ENCODE measurements around the gene CASQ2. TPM values are rescaled to one million over a fixed set of nuclear protein-coding genes. Genes with fewer than 3 reads are reported as not detected.

The CASQ2 gene
- total RNA-seq, 1 experiment from 2014 or later, result not detected

DNA sequence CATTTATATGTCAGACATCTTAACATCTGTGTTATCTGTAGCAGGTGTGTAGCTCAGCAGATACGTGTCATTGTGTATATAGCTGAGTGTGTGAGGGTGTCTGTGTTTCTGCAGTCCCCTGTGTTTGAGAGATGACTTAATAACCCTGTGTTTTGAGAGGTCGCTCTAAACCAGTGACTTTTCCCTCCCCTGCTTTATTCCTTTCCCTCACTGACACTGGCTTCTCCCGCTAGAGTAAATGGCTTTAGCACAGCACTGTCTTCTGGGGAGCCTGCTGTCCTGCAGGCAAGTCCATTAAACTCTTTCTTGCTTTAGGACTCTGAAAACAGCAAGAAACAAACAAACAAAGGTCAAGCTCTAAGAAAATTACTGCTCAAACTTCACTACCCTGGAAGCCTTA lies 73.7 kb downstream of the CASQ2 start:
- DNase-seq (ENCODE audit: low read depth), result no peak

DNA sequence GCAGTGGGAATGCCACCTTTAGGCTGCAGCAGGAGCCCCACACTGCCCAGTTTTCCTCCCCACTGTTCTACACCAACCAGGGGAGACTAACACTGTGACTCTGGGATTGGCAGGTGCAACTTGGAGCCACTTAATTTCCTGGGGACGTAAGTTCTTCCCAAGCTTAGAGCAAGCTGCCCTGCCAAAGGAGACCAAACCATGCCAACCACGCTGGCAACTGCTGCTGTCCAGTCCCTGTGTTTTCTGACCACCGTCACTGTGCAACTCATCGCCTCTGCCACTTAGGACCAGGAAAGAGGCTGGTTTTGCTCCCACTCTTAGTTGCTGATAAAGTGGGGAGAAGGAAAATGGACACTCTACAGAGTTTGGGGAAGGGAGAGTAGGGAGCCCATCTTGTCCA lies 76.3 kb downstream of the CASQ2 start:
- DNase-seq (ENCODE audit: low read depth), result no peak

DNA sequence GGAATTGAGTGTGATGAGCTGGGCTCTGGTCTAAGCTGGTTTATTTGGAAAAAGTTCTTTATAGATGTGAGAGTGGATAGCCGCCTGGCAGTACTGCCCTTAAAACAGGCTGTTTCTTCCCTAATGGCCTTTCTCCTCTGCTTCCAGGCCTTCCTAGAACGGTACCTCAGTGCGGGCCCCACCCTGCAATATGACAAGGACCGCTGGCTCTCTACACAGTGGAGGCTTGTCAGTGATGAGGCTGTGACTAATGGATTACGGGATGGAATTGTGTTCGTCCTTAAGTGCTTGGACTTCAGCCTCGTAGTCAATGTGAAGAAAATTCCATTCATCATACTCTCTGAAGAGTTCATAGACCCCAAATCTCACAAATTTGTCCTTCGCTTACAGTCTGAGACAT lies 77.5 kb downstream of the CASQ2 start:
- no peak for DNase-seq (ENCODE audit: low read depth)

DNA sequence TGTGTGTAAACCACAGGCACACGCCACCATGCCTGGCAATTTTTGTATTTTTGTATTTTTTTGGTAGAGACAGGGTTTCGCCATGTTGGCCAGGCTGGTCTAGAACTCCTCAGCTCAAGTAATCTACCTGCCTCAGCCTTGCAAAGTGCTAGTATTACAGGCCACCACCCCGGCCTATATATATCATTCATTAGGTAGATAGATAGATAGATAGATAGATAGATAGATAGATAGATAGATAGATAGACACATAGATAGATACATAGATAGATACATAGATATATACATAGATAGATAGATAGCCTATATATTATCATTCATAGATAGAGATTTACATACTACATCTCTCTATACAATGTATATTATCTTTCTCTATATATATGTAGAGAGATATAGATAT lies 80.8 kb downstream of the CASQ2 start:
- no peak for DNase-seq (ENCODE audit: low read depth)

DNA sequence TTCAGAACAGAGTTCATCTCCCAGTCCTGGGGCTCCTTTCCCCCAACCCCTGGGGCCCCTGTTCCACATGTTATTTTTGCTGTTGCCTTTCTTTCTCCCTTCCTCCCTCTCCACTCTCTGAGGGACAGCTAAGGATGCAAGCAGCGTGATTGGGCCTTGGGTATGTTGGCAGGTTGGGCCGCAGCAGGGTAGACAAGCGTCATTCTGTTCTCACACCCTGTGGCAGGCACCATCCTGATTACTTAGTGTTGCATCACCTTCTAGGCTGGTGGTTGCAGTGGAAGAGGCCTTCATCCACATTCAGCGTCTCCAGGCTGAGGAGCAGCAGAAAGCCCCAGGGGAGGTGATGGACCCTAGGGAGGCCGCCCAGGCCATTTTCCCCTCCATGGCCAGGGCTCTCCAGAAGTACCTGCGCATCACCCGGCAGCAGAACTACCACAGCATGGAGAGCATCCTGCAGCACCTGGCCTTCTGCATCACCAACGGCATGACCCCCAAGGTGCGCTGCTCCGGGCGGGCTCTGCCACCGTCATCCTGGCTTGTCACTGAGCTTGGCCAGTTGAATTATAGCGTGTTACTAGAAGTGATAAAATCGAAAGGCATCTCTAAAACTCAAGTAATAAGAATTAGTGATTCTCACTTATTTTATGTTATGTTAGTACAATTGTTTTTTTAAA lies 83.3 kb downstream of the CASQ2 start:
- no peak for DNase-seq (ENCODE audit: low read depth)

DNA sequence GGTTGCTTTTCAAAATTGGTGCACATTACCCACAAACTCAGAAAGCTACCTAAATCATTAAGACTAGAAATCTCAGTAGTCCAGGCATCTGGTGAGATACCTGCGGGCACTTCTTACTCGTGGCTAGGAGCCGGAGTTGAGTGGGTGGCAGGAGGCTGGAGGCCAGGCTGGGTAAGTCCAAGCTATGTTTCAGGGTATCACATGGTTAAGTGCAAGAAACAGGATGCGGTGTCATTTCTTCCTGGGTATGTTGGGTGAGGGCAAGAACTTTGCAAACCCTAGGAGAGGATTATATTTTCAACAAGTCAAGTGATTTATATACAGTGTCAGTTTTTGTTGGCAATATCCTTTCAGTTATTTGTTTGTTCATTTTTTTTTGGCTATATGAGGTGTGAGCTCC lies 85.7 kb downstream of the CASQ2 start:
- no peak for DNase-seq (ENCODE audit: low read depth)

DNA sequence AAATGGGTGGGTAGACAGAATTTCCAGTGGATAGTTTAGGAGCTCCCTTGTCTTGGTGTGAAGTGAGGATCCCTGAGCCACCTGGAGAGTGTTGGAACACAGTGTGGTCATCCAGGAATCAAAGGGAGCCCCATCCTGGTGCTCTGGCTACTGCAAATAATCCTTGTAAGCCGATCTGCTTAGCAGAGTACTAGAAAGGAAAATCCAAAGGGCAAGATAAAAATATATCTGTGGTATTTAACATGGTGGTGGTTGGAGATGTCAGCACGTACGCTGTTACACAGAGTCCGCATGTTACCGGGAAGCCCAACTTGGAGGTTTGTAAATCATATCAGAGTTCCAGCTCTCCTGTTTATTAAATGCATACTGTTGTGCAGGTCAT lies 87.8 kb downstream of the CASQ2 start:
- DNase-seq (ENCODE audit: low read depth), result no peak

DNA sequence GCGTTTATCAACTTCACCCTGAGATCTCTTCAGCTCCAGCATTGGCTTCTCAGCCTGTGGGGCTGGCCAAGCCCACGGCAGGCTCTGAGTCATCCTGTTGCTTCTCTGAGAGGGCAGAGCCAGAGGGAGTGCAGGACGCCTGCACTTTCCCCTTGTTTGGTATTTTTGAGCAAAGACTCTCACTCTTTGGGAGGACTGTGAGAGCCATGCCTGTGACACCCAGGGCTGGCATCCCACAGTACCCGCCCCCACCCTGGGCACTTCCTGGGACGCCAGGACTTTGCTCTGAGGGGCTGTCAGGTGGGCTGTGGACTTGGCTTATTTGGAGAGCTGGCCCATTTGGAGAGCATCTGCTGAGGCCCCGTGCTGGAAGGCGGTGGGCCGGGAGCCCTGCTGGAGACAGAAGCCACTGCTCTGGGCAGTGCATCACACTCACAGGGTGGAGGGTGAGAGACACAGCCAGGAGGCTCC lies 89.3 kb downstream of the CASQ2 start:
- DNase-seq (ENCODE audit: low read depth), result peak; percentile 86

DNA sequence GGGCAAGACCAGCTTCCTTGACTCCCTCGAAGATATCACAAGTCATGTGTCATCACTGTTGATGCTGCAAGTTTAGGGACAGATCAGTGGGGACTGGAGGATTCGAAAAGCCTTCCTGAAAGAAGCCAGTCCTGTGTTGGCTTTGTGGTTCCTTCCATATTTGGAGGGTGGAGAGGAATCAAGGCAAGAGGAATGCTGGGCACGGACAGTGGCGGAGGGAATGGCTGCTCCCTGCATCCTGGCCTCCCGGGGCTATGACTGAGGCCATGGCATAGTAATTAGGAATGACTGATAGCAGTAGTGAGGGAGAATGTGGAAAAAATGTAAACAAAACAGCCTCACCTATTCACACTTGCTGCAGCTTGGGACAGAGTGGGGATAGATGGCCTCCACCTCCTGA lies 90.4 kb downstream of the CASQ2 start:
- peak; percentile 65 for DNase-seq (ENCODE audit: low read depth)

DNA sequence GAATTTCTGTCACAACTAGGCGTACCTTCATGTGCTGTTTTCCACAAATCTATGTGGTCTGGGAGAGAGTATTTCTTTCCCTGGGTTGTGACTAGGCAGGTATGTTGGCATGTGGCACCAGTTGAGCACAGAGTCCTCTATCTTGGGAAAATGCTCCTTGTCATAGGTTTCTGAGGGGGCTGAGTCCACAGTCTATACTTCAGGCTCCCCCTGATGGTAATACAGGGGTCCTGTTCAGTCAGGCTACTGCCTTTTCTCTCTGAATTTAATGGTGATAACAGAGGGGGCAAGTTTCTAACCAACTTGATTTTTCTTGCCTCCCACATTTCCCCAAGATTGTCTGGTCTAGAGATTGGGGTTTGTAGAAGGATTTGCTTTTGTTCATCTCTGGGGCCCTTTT lies 90.9 kb downstream of the CASQ2 start:
- DNase-seq (ENCODE audit: low read depth), result no peak

DNA sequence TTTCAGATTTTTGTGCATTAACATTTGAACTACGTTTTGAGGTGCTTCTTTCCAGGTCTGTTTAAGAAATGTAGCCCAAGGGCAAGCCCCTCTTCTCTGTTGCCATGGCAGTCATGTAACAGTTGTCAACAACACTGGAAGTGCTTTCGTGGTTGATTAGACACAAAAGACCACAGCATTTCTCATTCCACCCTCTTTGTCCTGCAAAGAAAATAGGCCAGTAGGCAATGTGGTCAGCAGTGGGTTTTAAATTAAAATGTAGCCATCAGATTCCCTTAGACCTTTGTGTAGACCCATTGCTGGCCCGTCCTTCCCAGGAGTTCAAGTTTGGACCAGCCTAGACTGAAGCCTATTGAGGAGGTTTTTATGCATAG lies 91.3 kb downstream of the CASQ2 start:
- DNase-seq (ENCODE audit: low read depth), result peak; percentile 96

DNA sequence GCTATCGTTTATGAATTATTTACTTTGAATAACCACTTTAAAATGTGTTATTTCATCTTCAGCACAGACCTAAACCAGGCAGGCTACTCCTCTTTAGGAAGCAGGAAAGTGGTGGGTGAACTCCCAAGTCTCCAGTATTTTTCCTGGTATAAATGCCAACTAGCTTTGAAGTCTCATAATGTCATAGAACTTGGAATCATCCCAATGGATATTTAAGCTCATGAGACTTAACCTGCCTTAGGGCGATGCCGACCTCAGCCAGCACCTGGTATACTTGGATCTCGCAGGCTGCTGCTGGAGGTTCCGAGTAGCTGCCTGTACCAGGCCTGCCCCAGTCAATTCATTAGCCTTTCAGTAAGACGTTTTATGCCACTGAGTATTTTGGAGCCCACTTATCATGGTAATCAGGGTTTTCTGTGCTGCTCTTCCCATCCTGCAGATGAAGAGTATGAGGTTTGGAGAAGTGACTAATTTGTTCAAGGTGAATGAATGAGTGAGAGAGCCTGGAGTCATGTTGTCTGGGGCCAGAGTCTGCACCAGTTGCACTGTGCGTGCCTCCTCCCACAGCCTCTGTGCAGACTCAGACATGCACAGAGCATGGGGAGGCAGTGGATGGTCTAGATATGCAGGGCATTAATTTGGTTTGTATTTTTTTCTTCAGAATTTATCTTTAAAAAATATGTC lies 91.9 kb downstream of the CASQ2 start:
- peak; percentile 82 for DNase-seq (ENCODE audit: low read depth)

DNA sequence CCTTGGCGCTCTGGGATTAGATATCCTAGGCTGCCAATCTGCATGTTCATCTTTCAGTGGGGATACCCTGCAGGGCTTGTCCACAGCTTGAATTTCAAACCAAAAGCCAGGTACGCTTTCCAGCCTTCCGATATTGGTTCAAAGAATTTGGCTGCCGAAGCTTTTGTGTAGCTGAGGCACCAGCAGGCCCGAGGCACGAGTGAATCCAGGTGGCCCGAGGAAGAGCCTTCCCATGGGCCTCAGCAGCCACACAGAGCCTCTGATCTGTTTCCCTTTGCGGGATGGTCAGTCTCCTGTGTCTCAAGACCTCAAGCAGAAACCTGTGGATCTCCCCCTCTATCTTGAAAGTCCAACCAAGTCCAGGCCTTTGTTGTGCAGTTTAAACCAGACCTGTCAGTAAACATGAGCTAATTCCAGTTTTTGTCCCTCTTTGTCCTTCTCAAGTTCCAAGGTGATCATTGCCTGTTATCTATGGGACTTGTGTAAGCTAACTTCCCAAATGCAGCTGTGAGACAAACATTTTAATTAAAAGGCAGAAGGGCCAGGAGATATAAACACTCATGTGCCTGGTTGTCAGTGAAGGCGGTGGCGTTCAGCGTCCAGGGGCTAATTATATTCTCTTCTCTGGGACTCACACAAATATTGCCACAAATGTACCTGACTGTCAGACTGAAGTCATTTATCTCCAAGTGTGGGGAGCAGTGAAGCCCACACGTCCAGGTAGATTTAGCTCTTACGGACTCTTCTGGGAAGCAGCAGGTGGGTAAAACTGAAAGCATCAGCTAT lies 96.1 kb downstream of the CASQ2 start:
- DNase-seq (ENCODE audit: low read depth), result no peak

DNA sequence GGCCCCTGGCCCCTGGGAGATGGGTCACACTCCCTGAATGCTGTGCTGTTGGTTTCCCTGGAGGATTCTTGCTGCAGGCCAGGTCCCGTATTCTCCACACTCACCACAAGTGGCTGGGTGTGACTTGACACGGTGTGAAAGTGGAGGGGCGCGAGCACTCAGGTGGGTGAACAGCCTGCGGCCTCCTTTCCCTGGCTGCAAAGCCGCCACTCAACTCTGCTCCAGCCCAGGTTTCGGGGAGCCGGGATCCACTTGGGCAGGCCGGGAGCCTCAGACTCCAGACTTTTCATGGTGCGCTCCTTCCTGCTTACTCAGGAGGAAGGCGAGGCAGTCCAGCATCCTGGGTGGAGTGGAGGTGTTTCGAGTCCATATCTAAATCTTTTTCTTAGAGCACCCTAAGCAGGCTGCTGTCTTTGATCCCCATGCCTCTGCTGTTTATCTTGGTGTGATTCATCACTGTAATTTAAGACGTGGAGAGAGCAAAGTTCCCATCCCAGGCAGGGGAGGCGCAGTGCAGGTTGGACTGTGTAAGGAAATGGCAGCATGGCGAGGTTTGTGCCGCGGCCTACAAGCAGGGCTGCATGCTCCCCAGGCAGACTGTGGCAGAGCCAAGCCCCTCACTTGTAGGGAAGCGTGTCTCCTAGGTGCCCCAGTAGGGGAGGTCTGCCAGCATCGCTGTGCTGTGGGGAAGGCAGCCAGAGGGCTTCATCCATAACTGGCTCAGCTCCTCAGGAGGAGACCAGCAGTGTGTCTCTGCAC lies 97.2 kb downstream of the CASQ2 start:
- peak; percentile 84 for DNase-seq (ENCODE audit: low read depth)

DNA sequence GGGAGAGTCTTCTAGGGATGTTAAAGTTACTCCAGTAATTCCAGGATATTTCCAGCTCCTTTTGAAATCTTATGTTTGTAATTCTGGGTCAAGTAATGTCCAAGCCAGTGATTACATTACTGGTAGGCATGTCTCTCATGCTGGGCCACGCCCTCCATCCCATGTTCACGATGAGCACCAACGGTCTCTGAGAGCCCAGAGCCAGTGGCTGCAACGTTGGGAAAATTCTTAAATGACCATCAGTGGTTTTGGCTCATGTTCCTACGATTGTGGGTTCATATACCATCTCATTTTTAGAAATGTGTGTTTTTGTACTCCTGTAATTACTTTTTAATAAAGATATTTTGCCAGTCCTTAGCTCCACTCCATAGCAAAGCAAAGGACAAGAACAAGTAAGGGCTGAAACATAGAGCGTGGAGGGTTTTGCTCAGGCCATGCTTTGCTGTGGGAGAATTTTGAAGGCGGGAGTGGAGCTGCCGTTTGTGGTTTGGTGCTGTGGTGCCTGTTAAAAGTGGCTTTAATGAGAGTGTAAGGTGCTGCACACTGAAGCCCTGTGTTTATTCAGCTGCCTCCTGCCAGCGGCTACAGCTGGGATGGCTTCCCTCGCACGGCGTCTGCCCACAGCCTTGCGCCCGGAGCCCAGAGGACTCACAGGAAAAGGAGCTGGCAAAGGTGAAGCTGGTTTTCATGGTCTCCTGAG lies 97.9 kb downstream of the CASQ2 start:
- DNase-seq (ENCODE audit: low read depth), result peak; percentile 87

DNA sequence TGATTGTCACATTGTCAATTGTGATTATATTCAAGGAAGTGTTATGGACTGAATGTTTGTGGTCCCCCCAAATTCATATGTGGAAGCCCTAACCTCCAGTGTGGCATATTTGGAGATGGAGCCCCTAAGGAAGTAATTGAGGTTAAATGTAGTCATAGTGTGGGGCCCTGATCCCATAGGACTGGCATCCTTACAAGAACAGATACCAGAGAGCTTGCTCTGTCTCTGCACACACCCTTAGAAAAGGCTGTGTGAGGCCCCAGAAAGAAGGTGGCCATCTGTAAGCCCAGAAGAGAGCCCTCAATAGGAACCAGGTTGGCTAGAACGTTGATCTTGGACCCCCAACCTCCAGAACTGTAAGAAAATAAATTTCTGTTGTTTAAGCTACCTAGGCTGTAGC lies 98.6 kb downstream of the CASQ2 start:
- DNase-seq (ENCODE audit: low read depth), result peak; percentile 34

DNA sequence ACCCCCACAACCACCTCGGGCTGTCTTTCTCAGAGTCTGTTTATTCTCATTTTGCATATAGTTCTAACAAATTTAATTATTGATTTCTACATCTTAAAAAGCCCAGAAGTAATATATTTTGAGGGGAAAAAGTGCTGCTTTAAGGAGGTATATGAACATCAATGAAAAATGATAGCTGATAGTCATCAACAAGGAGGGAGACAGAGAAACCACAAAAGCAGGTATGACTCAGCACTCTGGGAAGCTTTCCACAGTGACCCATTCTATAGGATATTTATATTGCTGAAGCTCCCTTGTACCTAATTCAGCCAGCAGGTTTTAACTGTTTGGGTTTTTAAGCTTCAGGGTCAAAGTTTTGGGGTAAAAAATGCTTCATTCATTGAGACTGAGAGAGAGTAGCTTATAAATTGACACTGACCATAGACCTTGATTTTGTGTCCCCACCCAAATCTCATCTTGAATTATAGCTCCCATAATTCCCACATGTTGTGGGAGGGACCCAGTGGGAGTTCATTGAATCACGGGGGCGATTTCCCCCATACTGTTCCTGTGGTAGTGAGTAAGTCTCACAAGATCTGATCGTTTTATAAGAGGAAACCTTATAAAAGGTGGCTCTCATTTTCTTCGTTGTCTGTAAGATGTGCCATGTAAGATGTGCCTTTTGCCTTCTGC lies 99.4 kb downstream of the CASQ2 start:
- peak; percentile 85 for DNase-seq (ENCODE audit: low read depth)

DNA sequence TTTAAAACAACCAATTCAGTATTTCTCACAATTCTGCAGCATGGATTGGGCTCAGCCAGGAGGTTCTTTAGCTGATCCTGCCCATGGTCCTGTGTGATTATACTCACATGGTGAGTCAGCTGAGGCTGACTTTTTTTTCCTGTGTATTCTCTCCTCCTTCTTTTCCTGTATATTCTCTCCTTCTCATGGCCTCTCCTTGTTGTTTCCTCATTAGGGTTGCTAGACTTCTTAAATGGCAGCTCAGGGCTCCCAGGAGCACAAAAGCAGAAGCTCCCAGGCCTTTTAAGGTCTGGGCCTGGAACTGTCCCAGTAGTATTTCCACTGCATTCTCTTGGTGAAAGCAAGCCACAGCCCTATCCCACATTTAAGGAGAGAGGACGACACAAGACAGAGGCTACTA lies 99.9 kb downstream of the CASQ2 start:
- peak; percentile 87 for DNase-seq (ENCODE audit: low read depth)

DNA sequence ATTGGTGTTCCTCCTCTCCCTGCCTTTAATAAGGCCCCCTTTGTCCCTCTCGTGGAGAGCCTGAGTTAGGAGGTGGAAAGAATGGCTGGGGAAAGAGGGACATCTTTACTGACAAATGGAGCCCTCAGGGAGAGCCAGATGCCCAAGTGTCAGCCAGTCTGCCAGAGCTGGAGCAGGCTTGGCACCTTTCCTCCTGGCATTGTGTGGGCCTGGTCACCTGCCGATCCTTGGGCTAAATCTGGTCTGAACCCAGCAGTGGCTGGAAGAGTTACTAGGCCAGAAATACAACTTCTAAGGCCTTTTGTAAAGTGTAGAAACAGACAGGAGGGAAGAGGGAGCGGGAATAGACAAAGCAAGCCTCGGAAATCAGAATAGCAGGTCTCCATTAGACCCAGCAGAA lies 101.8 kb downstream of the CASQ2 start:
- DNase-seq (ENCODE audit: low read depth), result no peak

DNA sequence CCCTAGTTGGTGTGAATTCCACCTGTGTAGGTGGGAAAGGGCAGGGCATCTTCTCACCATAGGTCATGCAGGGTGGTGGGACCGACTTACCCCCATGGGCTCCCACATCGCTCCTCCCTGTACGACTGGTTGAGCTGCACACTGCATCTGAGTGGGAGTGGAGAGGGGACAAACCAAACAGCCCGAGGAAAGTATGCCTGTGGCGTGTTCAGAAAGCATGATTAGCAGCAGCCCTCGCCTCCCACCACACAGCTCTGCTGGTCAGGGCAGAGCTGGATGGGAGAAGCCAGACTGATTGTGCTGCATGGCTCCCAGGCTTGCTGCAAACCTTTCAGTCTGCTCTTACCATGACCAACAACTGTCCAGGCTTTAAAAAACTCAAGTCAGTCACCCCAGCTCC lies 102.3 kb downstream of the CASQ2 start:
- no peak for DNase-seq (ENCODE audit: low read depth)
